Kidney epithelial cell (primary cell): ENCODE results near the gene TOPAZ1. TPM values are rescaled to one million over a fixed set of nuclear protein-coding genes. Genes with fewer than 3 reads are reported as not detected.

ENCODE experiments used
- DNase-seq: peaks from one replicate; pipeline ENCODE4 v3.0.0-alpha.2; 2010; ENCODE audit warnings: low read depth
- H3K27me3 ChIP-seq: 2 replicates; pipeline ENCODE4 v1.6.0; 2011; ENCODE audit warnings: low read length; ENCODE audit not compliant: control insufficient read depth, insufficient read depth
- H3K36me3 ChIP-seq: 2 replicates; pipeline ENCODE4 v1.5.1; 2011; ENCODE audit warnings: low read length; ENCODE audit not compliant: control insufficient read depth, insufficient read depth
- H3K4me3 ChIP-seq: 2 replicates; pipeline ENCODE4 v1.5.1; 2011; ENCODE audit warnings: low read depth, mild to moderate bottlenecking, control low read depth, low read length
- total RNA-seq: library from RNA; depleted of rRNA; stranded (reverse); fragments of >200 nt; gene quantifications from 2 replicates; pipeline ENCODE4 v1.2.3, GENCODE V29; 2015
- TF ChIP-seq, protein P1 (sequence below): IDR thresholded peaks from 2 replicates; pipeline ENCODE4 v1.5.1; 2011; ENCODE audit warnings: mild to moderate bottlenecking, moderate library complexity, low read length, control low read depth, inconsistent platforms; ENCODE audit not compliant: insufficient read depth, poor library complexity, severe bottlenecking

Gene TOPAZ1
- total RNA-seq = not detected in 2 replicates

- no peak for DNase-seq
- H3K36me3 ChIP-seq = no peaks in the 10 kb centered on the region
- no peak within 1 kb of the TSS for H3K4me3 ChIP-seq
- H3K27me3 ChIP-seq = no peaks in the 10 kb centered on the region
- TF ChIP-seq, protein P1, sequence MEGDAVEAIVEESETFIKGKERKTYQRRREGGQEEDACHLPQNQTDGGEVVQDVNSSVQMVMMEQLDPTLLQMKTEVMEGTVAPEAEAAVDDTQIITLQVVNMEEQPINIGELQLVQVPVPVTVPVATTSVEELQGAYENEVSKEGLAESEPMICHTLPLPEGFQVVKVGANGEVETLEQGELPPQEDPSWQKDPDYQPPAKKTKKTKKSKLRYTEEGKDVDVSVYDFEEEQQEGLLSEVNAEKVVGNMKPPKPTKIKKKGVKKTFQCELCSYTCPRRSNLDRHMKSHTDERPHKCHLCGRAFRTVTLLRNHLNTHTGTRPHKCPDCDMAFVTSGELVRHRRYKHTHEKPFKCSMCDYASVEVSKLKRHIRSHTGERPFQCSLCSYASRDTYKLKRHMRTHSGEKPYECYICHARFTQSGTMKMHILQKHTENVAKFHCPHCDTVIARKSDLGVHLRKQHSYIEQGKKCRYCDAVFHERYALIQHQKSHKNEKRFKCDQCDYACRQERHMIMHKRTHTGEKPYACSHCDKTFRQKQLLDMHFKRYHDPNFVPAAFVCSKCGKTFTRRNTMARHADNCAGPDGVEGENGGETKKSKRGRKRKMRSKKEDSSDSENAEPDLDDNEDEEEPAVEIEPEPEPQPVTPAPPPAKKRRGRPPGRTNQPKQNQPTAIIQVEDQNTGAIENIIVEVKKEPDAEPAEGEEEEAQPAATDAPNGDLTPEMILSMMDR = no peak
Measured at GRCh38 chr3:44241706-44242105, at the start of gene TOPAZ1. Gene TOPAZ1, plus strand, starts transcription at chr3:44241886. Its CDS starts 168 bp downstream, at chr3:44242054.

GRCh38 chr3:44198284-44199269 lies 43.1 kb upstream of the TOPAZ1 start:
- Histone ChIP-seq H3K27me3 (peaks cover 2% of the 10 kb centered on the region), H3K36me3 (no peaks in the 10 kb centered on the region), H3K4me3 (no peak overlapping the region)
- peak; percentile 28 for DNase-seq
- TF ChIP-seq, protein P1 = peak; percentile 86

DNA sequence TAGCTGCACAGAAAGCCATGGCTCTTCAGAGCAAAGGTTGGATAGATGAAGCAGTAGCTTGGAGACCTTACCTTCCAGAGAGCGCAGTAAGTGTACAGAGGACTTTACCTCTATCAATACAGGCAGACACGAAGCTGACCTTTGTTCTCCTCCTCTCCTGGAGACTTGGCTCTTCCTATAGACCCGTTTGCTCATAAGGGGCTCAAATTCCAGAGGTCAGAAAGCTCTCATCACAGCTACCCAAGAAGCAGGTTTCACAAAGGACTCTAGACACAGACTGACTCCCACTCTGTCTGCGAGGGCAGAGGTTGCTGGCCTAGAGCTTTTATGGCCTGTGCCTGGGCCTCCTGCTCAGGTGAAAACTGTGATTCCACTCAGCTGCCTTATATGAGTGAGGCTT lies 35.4 kb upstream of the TOPAZ1 start:
- Histone ChIP-seq H3K27me3 (peaks cover 2% of the 10 kb centered on the region), H3K4me3 (no peak overlapping the region), H3K36me3 (no peaks in the 10 kb centered on the region)
- no peak for DNase-seq
- TF ChIP-seq, protein P1 = no peak

DNA sequence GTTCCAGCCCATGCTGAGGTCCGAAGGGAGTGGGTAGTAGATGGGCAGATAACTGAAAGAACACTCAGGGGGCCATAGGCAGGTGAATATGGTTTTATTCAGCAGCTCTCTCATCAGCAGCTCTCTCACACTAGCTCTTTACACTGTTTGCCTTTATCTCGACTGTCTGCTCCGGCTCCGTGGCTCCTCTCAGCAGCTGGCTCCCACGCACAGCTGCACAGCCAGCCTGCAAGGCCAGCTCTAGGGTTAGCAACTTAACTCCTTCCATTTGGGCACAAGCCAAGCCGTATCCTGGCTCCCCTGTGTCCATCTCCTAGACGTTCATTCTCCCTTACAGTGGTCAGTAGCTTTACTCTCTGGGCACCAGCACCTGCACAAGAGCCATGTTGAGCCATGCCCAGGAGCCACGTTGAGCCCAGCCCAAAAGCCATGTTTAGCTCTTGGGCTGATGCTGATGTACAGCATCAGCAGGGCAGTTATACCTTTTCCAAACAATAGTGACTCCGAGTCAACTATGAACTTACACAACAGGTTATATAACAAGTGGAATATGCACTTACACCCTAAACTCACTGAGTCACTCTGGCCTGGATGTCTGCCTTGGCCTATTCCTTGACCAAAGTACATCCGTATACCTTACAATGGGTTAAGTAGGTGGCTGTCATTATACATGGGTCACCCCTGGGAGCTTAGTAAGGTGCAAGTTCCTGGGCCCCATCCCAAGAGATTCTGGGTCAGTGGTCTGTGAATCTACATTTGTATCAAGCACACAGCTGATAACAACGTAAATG lies 34.6 kb upstream of the TOPAZ1 start:
- no peaks in the 10 kb centered on the region for H3K27me3 ChIP-seq
- TF ChIP-seq, protein P1 = no peak
- DNase-seq = no peak
- H3K36me3 ChIP-seq = no peaks in the 10 kb centered on the region
- H3K4me3 ChIP-seq = no peak overlapping the region

DNA sequence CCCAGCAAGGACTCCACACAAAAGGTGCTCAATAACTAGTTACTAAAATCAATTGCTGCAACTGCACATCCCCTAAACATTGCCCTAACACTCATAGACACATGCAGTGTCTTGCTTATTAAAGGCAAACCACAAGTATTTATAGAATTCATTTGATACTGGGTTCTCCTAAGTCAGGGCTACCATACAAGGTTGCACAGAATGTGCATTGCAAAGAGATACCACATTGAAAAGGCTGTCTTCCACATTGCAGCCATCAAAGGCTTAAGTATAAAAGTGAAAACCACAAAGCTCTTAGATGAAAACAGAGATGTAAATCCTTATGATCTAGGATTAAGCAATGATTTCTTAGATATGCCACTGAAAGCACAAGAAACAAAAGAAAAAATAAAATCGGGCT lies 33.6 kb upstream of the TOPAZ1 start:
- H3K27me3 ChIP-seq = no peaks in the 10 kb centered on the region
- TF ChIP-seq, protein P1 = no peak
- no peaks in the 10 kb centered on the region for H3K36me3 ChIP-seq
- no peak overlapping the region for H3K4me3 ChIP-seq
- DNase-seq = no peak
